Neural progenitor cell (in vitro differentiated cells): ENCODE measurements around the gene ATAD2B. TPM values are rescaled to one million over a fixed set of nuclear protein-coding genes. Genes with fewer than 3 reads are reported as not detected.

Source experiments
- DNase-seq: peaks from one replicate; pipeline ENCODE4 v3.0.0-alpha.2; 2016; ENCODE audit warnings: low spot score
- H2AFZ ChIP-seq: fragments of 200-600 bp; sonication (generic); replicated peaks from 2 replicates; pipeline ENCODE4 v1.6.1; 2016; ENCODE audit warnings: antibody characterized with exemption
- H3F3A ChIP-seq: fragments of 200-600 bp; sonication (generic); 2 replicates; pipeline ENCODE4 v1.6.1; 2016; ENCODE audit warnings: antibody characterized with exemption, low read depth
- H3K27ac ChIP-seq: fragments of 200-600 bp; sonication (generic); 2 replicates; pipeline ENCODE4 v1.5.1; 2016; ENCODE audit warnings: mild to moderate bottlenecking
- H3K27me3 ChIP-seq: fragments of 200-600 bp; sonication (generic); 2 replicates; pipeline ENCODE4 v1.6.1; 2016; ENCODE audit warnings: mild to moderate bottlenecking, moderate library complexity
- H3K36me3 ChIP-seq: fragments of 200-600 bp; sonication (generic); 2 replicates; pipeline ENCODE4 v1.5.1; 2016
- H3K4me1 ChIP-seq: fragments of 200-600 bp; sonication (generic); 2 replicates; pipeline ENCODE4 v1.6.1; 2016; ENCODE audit warnings: mixed run types
- H3K4me2 ChIP-seq: fragments of 200-600 bp; sonication (generic); 2 replicates; pipeline ENCODE4 v1.6.1; 2016
- H3K4me3 ChIP-seq: fragments of 200-600 bp; sonication (generic); 2 replicates; pipeline ENCODE4 v1.5.1; 2016
- H3K79me2 ChIP-seq: fragments of 200-600 bp; sonication (generic); 2 replicates; pipeline ENCODE4 v1.6.1; 2016; ENCODE audit warnings: low read depth
- H3K9ac ChIP-seq: fragments of 200-600 bp; sonication (generic); 2 replicates; pipeline ENCODE4 v1.6.1; 2016
- H3K9me3 ChIP-seq: fragments of 200-600 bp; sonication (generic); 2 replicates; pipeline ENCODE4 v1.5.1; 2016; ENCODE audit warnings: low read depth
- H4K20me1 ChIP-seq: fragments of 200-600 bp; sonication (generic); 2 replicates; pipeline ENCODE4 v1.6.1; 2016; ENCODE audit warnings: low read depth
- H3K27ac Mint-ChIP-seq: 3 replicates; pipeline ENCODE4 v1.8.0; 2021; ENCODE audit warnings: mixed read lengths
- H3K27me3 Mint-ChIP-seq: 2 replicates; pipeline ENCODE4 v1.8.0; 2022; ENCODE audit warnings: low read depth, mild to moderate bottlenecking, inconsistent platforms, moderate library complexity, mixed read lengths; ENCODE audit not compliant: insufficient read depth
- H3K36me3 Mint-ChIP-seq: 3 replicates; pipeline ENCODE4 v1.8.0; 2021; ENCODE audit warnings: mixed read lengths
- H3K4me1 Mint-ChIP-seq: 3 replicates; pipeline ENCODE4 v1.8.0; 2021; ENCODE audit warnings: mixed read lengths
- H3K4me3 Mint-ChIP-seq: 3 replicates; pipeline ENCODE4 v1.8.0; 2021; ENCODE audit warnings: mild to moderate bottlenecking, moderate library complexity, mixed read lengths
- H3K9me3 Mint-ChIP-seq: 3 replicates; pipeline ENCODE4 v1.8.0; 2020; ENCODE audit warnings: mixed read lengths
- CTCF ChIP-seq: fragments of 200-600 bp; sonication (generic); IDR thresholded peaks from 2 replicates; pipeline ENCODE4 v1.5.1; 2017; ENCODE audit warnings: antibody characterized with exemption, mild to moderate bottlenecking
- EZH2 ChIP-seq: fragments of 200-600 bp; sonication (generic); IDR thresholded peaks from 2 replicates; pipeline ENCODE4 v1.6.1; 2017; ENCODE audit warnings: antibody characterized with exemption, mild to moderate bottlenecking, moderate library complexity
- EZH2phosphoT487 ChIP-seq: fragments of 200-600 bp; sonication (generic); IDR thresholded peaks from 2 replicates; pipeline ENCODE4 v1.6.1; 2017; ENCODE audit warnings: antibody characterized with exemption
- total RNA-seq: library from RNA; depleted of rRNA; stranded (reverse); fragments of >200 nt; gene quantifications from 2 replicates; pipeline ENCODE4 v1.2.3, GENCODE V29; 2015; ENCODE audit warnings: low replicate concordance

The ATAD2B gene
- 22.4 and 38.7 TPM in 2 replicates for total RNA-seq

GRCh38 chr2:23926750-23927571 lies at the start of gene ATAD2B:
Gene ATAD2B (minus strand): TSS chr2:23927123. CDS start chr2:23926770, 353 bp downstream.
- H3K9me3 ChIP-seq, result no peaks in the 10 kb centered on the region
- H4K20me1 ChIP-seq, result peaks cover 5% of the 10 kb centered on the region
- H3K79me2 ChIP-seq, result peaks cover 74% of the 10 kb centered on the region
- Mint-ChIP-seq H3K36me3 (peaks cover 3% of the 10 kb centered on the region), H3K9me3 (no peaks in the 10 kb centered on the region), H3K27ac (peak within 1 kb of the TSS; percentile 98), H3K4me1 (peaks cover 22% of the 10 kb centered on the region), H3K27me3 (no peaks in the 10 kb centered on the region), H3K4me3 (peak within 1 kb of the TSS; percentile 99)
- H3K9ac ChIP-seq, result peak within 1 kb of the TSS; percentile 95
- H3K27me3 ChIP-seq, result no peaks in the 10 kb centered on the region
- no peaks in the 10 kb centered on the region for H3K36me3 ChIP-seq
- peak within 1 kb of the TSS; percentile 93 for H2AFZ ChIP-seq
- DNase-seq, result peak; percentile 98
- peak within 1 kb of the TSS; percentile 94 for H3K4me3 ChIP-seq
- no peak for TF ChIP-seq EZH2
- TF ChIP-seq CTCF, result peak; percentile 85
- H3F3A ChIP-seq, result peaks cover 18% of the 10 kb centered on the region
- H3K4me1 ChIP-seq, result peaks cover 17% of the 10 kb centered on the region
- peak within 1 kb of the TSS; percentile 82 for H3K4me2 ChIP-seq
- peak within 1 kb of the TSS; percentile 78 for H3K27ac ChIP-seq

- Mint-ChIP-seq H3K4me1 (no peaks in the 10 kb centered on the region), H3K27ac (no peak overlapping the region), H3K27me3 (no peaks in the 10 kb centered on the region), H3K4me3 (no peak overlapping the region), H3K36me3 (peaks cover 18% of the 10 kb centered on the region), H3K9me3 (peaks cover 2% of the 10 kb centered on the region)
- no peak overlapping the region for H3K4me3 ChIP-seq
- H3K36me3 ChIP-seq, result no peaks in the 10 kb centered on the region
- H3K27me3 ChIP-seq, result no peaks in the 10 kb centered on the region
- no peak overlapping the region for H2AFZ ChIP-seq
- no peak for DNase-seq
- no peaks in the 10 kb centered on the region for H3K79me2 ChIP-seq
- TF ChIP-seq CTCF, result no peak
- no peak for TF ChIP-seq EZH2
- TF ChIP-seq EZH2phosphoT487, result no peak
- no peaks in the 10 kb centered on the region for H3F3A ChIP-seq
- H4K20me1 ChIP-seq, result no peaks in the 10 kb centered on the region
- no peak overlapping the region for H3K4me2 ChIP-seq
- H3K27ac ChIP-seq, result no peak overlapping the region
- H3K9me3 ChIP-seq, result no peaks in the 10 kb centered on the region
- no peak overlapping the region for H3K9ac ChIP-seq
- no peaks in the 10 kb centered on the region for H3K4me1 ChIP-seq
Observed at GRCh38 chr2:23967846-23968245, 40.9 kb upstream of the ATAD2B start.

DNA sequence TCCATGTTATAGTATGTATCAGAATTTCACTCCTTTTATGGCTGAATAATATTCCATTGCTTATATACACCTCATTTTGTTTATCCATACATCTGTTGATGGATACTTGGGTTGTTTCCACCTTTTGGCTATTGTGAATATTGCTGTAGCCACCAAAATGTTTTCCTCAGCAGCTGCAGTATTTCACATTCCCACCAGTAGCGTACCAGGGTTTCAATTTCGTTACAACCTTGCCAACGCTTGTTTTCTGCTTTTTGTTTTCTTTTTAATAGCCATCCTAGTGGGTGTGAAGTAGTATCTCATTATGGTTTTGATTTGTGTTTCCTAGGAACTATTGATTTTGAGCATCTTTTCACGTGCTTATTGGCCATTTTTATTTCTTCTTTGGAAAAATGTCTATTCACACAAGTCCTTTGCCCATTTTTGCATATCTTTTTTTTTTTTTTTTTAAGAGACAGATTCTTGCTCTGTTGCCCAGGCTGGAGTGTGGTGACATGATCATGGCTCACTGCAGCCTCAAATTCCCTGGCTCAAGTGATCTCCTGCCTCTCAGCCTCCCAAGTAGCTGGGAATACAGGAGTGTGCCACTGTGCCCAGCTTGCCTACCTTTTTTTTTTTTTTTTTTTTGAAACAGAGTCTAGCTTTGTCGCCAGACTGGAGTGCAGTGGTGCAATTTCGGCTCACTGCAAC lies 27.5 kb upstream of the ATAD2B start:
- Histone ChIP-seq H3K4me2 (no peak overlapping the region), H3K79me2 (peaks cover 50% of the 10 kb centered on the region)
- H3K4me1 Mint-ChIP-seq, result no peaks in the 10 kb centered on the region

More for the DNA sequence above, 27.5 kb upstream of the ATAD2B start:
- Histone ChIP-seq H3F3A (peaks cover 5% of the 10 kb centered on the region), H3K9ac (no peak overlapping the region), H3K27ac (no peak overlapping the region), H4K20me1 (peaks cover 19% of the 10 kb centered on the region), H3K9me3 (no peaks in the 10 kb centered on the region), H2AFZ (no peak overlapping the region), H3K4me3 (no peak overlapping the region), H3K36me3 (no peaks in the 10 kb centered on the region), H3K27me3 (no peaks in the 10 kb centered on the region), H3K4me1 (no peaks in the 10 kb centered on the region)
- Mint-ChIP-seq H3K4me3 (no peak overlapping the region), H3K36me3 (peaks cover 9% of the 10 kb centered on the region), H3K27me3 (no peaks in the 10 kb centered on the region), H3K9me3 (no peaks in the 10 kb centered on the region), H3K27ac (no peak overlapping the region)
- TF ChIP-seq EZH2phosphoT487 (no peak), CTCF (no peak), EZH2 (no peak)
- DNase-seq, result no peak
